Activated CD4-positive, alpha-beta T cell treated with anti-CD3 and anti-CD28 coated beads for 4 hours (primary cell): Measurements from ENCODE around the gene ZCCHC13.
"Not testable (repeated sequence)": the region's sequence is repeated elsewhere in the genome, so short reads cannot be mapped to it uniquely, and the experiment has no call there.

ENCODE experiments used
- DNase-seq, 2 donors: peaks; one replicate each; pipeline ENCODE4 v3.0.0-alpha.2; 2020

Gene ZCCHC13

DNA sequence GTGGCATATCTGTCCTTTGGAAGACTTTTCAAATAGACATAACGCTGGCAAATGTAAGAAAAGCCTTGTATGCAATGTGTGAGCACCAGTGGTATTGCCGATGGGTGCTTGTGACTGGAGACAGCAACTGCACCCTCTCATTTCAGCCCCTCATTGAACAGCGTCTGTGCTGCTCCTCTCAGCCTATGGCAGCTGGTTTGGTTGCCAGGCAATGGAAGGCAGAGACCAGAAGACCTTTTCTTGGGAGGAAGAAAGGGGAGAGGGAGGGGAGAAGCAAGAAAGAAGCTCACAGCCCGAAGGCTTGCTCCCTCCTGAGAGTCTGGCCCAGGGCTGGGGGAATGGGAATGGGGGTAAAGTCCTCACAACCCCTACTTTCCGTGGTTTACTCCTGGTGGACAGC, 20.2 kb downstream of the ZCCHC13 start:
- DNase-seq, result no peak

GRCh38 chrX:74325130-74326059, 21.4 kb downstream of the ZCCHC13 start:
- no peak for DNase-seq

DNA sequence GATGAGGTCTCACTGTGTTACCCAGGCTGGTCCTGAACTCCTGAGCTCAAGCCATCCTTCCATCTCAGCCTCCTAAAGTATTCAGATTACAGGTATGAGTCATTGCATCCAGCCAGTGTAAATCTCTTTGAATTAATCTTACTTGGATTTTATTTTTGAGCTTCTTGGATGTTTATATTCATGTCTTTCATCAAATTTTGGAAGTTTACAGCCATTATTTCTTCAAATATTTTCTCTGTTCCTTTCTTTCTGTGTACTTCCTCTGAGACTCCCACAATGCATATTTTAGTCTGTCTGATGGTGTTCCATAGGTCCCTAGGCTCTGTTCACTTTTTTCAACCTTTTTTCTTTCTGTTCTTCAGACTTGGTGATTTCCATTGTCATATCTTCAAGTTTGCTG, 34.9 kb downstream of the ZCCHC13 start:
- DNase-seq, result no peak

DNA sequence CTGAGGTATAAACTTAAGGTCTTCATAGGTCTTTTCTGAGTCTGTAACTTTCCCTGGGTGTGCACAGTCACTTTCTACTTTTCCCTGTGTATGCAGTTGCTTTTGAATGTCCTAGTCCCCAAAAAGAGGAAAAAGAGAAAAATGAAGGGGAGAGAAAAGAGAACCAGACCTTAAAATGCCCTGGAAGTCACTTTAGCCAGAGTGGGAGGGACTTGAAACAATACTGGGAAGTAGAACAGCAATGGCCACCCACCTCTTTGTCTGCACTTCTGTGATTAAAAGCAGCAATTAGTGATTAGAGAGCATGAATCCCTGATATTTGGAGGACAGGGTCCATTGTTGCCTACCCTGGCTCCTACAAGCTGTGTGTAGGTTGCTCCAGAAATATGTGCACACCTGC, 36.1 kb downstream of the ZCCHC13 start:
- DNase-seq, result no peak

GRCh38 chrX:74342211-74342610, 38.2 kb downstream of the ZCCHC13 start:
- not testable (repeated sequence) for DNase-seq

DNA sequence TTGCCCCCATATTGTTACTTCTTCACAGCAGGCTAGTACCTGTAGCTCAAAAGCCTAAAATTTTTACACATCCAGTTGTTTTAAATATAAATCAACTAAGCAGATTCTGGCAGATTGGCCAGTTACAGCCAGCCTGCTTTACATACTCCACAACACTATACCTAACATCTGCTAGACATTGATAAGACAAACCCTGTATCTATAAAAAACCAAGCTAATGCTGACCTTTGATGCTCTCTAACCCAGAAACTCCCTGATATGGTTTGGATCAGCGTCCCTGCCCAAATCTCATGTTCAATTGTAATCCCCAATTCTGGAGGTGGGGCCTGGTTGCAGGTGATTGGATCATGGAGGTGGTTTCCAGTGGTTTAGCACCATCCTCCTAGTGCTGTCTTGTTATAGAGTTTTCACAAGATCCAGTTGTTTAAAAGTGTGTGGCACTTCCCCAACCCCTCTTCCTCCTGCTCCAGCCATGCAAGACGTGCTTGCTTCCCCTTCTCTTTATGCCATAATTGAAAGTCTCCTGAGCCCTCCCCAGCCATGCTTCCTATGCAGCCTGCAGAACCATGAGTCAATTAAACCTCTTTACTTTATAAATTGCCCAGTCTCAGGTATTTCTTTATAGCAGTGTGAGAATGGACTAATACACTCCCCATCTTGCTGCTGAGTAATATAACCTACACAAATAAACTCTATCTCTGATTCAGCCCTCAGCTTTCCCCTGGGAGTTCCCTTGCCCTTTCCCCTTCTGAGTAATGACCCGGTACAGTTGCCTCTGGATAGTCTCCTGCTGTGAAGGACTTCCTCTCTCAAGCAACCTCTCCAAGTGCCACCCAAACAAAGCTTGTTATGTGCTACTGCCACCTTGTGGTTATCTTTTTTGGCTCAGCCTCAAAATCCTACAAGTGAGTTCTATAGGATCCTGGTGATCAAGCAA, 39.6 kb downstream of the ZCCHC13 start:
- DNase-seq, result peak; percentile 25 to 47

DNA sequence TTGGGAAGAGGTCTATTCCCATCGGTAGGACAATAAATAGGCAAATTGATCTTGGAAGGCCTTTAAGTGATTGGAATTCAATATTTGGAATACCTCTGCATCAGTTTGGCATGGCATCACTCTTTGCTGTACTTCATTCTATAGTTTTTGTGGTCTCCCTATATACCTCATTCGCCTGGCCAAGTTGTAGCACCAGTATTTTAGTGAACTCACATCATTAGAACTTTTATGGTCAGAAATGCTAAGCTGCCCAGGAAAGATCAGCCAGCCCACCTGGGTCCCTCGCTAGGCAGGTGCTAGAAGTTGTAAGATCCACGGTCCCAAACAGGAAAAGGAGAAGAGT, 40.3 kb downstream of the ZCCHC13 start:
- no peak for DNase-seq

DNA sequence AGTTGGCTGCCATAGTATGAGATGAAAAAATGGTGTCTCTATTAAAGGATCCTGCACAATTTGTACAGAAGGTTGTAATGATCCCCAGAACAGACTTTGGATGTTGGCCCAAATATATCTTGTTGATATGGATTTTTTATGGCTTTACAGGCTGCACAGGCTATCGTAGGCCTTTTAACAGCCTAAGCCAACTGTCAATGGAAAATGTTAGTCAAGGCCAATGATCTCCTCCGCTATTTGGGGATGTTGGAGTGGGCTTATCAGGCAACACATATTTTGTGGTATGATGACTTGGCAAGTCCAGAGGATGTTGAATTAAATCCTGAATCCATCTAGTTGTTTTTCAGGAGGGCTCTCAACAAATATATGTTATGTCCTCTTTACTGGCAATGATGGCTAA, 42.1 kb downstream of the ZCCHC13 start:
- no peak for DNase-seq

GRCh38 chrX:74349387-74349786, 45.4 kb downstream of the ZCCHC13 start:
- no peak for DNase-seq

- no peak for DNase-seq
These were observed 47.8 kb downstream of the ZCCHC13 start for GRCh38 chrX:74351760-74352159.

DNA sequence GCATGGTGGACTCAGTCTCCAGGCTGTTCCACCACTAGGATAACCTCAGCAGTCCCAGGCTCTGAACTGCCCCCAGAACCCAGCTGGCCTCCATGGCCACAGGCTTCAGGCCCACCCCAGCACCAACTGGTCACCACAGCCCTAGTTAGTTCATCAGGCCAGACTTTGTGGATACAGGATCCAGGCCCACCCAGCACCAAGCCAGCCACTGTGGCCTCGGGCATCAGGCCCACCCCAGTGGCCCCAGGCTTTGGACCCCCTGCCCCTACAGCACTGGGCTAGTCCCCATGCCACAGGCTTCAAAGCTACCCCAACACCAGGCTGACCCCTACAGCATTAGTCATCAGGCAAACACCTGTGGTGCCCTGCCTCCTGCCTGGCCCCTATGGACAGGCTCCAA, 50.0 kb downstream of the ZCCHC13 start:
- DNase-seq, result no peak
